ENCODE results near the gene AGMO. TPM values are rescaled to one million over a fixed set of nuclear protein-coding genes. Genes with fewer than 3 reads are reported as not detected.

The AGMO gene
- not detected in 2 replicates for total RNA-seq

DNA sequence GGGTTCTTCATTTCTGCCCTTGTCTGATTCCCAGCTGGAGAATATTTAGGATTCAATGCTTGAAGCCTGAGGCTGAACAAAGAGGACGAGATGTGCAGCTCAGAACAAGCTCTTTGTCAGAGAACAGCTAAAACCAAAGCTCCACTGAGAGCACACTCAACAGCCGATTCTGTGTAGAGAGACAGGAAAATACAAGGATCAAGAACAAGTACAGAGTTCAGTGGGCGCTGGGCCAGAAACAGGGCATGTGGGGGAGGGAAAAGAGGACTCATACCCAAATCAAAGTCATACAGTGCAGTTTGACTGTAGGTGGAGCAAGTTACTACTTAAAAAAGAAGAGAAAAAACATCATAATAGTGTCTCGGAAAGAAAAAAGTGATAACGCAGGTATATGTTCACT lies at the start of gene AGMO:
TSS of gene AGMO (minus strand) at position 181 of the 400 bp plus-strand sequence.
- Mint-ChIP-seq H3K27ac (no peak within 1 kb of the TSS), H3K4me1 (no peaks in the 10 kb centered on the region), H3K4me3 (no peak within 1 kb of the TSS), H3K27me3 (no peaks in the 10 kb centered on the region), H3K36me3 (ENCODE audit: low read depth) (no peaks in the 10 kb centered on the region), H3K9me3 (no peaks in the 10 kb centered on the region)
- DNase-seq = no peak
- intact Hi-C loops (cut with micrococcal nuclease) = no loop called here

DNA sequence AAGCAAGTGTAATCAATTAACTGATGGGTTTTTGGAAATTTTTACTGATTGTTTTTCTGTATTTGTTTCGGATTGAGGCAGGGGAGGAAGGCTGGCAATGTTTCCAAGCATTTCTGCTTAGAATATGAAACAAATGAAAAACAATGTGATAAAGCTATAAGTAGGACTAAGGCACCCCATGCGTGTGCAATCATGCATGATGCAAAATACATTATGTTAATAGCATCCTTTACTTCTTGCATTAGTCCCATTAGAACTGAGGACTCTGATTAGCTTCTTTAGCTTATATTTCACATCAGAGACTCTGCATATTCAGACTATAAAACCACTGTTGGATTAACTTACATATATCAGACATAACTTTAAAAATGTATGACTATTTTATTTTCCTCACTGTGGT lies 48.7 kb upstream of the AGMO start:
- Mint-ChIP-seq H3K27ac (no peak overlapping the region), H3K9me3 (no peaks in the 10 kb centered on the region), H3K36me3 (ENCODE audit: low read depth) (no peaks in the 10 kb centered on the region), H3K27me3 (no peaks in the 10 kb centered on the region), H3K4me3 (no peak overlapping the region), H3K4me1 (no peaks in the 10 kb centered on the region)
- intact Hi-C loops (cut with micrococcal nuclease) = no loop called here
- DNase-seq = no peak

DNA sequence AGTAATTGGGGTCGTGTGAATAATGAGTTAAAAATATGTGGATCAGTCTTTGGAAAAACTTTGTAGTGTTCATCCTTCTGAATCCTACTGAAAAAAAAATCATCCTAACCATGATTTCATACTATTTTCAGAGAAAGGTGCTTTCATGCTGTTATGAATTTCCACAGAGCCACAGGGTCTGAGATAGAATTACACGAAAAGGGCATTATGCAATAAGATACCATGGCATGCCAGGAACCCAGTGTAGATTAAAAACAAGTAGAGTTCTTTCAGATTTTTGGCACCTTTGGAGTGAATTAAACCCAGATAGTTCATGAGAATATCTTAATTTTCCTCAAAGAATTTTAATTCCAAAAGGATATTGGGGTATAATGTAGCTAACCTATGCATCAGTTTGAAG lies 47.5 kb upstream of the AGMO start:
- H3K4me3 Mint-ChIP-seq = no peak overlapping the region
- no peak overlapping the region for H3K27ac Mint-ChIP-seq
- no peaks in the 10 kb centered on the region for H3K27me3 Mint-ChIP-seq
- H3K9me3 Mint-ChIP-seq = no peaks in the 10 kb centered on the region
- DNase-seq = no peak
- H3K36me3 Mint-ChIP-seq (ENCODE audit: low read depth) = no peaks in the 10 kb centered on the region
- intact Hi-C loops (cut with micrococcal nuclease) = no loop called here
- H3K4me1 Mint-ChIP-seq = no peaks in the 10 kb centered on the region

DNA sequence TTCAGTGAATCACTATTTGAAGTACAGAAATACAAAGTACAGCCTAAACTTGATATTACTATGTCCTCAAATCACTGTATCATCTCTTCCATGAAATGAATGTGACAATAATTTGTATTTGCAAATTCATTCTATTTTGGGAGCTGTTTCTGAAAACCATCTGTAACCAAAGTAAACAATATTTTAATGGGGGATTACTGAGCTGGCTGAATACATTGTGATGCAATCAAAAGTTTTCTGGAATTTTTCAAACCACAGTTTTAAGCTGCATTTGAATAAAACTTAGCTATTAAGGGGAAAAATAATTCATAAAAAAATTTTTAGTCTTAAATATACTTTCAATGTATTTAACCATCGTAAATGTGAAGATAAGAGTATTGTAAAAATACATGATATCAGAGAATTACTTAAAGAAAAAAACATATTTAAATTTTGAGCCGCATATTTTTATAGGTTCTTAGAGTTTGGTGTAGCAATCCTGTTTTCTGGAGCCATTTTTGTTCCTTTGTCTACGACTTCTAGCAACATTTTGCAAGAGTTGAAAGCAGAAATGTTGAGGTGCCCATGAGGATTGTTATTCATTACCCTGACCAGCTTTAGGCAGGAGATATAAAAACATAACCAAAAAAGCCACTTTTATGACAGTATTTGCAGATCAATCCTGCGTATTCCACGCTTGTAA lies 45.9 kb upstream of the AGMO start:
- Mint-ChIP-seq H3K4me3 (no peak overlapping the region), H3K27me3 (no peaks in the 10 kb centered on the region), H3K36me3 (ENCODE audit: low read depth) (no peaks in the 10 kb centered on the region), H3K9me3 (no peaks in the 10 kb centered on the region), H3K4me1 (no peaks in the 10 kb centered on the region), H3K27ac (no peak overlapping the region)
- no peak for DNase-seq
- intact Hi-C loops (cut with micrococcal nuclease) = no loop called here

DNA sequence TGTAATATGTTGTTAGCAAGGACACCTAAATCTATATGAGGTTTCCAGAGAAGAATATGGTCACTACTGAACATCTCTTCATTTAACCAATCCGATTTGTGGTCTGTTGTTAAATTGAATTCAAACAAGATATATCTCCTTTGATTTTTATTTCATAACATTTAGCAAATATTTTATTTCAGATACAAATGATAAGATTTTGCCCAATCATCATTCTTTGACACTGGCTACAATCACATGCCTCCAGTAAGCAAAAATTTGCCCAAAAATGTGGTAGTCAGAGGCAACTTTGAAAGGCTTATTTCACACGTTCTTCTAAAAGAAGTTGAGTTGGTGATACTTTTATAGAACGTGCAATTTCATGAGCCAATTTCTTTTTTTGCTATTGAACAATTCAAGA lies 44.7 kb upstream of the AGMO start:
- no peak overlapping the region for H3K27ac Mint-ChIP-seq
- H3K36me3 Mint-ChIP-seq (ENCODE audit: low read depth) = no peaks in the 10 kb centered on the region
- H3K27me3 Mint-ChIP-seq = no peaks in the 10 kb centered on the region
- H3K9me3 Mint-ChIP-seq = no peaks in the 10 kb centered on the region
- H3K4me1 Mint-ChIP-seq = no peaks in the 10 kb centered on the region
- DNase-seq = no peak
- no peak overlapping the region for H3K4me3 Mint-ChIP-seq
- intact Hi-C loops (cut with micrococcal nuclease) = no loop called here

DNA sequence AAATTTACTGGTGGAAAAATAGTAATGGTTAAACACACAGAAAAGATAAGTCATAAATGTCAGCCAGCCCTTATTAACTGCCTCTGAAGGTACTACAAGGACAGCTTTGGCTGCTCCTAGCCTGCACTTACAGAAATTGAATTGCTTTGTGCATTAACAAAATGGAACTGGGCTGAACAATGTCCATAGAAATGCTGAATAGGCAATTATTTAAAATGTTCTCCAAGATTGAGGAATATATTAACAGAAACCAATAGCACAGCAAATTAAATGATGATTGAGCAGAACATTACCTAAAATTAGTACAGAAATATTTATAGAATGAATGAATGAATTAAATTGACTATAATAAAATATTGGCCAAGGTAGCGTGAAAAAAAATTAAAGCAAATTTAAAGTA lies 42.4 kb upstream of the AGMO start:
- no peak overlapping the region for H3K27ac Mint-ChIP-seq
- H3K4me3 Mint-ChIP-seq = no peak overlapping the region

DNA sequence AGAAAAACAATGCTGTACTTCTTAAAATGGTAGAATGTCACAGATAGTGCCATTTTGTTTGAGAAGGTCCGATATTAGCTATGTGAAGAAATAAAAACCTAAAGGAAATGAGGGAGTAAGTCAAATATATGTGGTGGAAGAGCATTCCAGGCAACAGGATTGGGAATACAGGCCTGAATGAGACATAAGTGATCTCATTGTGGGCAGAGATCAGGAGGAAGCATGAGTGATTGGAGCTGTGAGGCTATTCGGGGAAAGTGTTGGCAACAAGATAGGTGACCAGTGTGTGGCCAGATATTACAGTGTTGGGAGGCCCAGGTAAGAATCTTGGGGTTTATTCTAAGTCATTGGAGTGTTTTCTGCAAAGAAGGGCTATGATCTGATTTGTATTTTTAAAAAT lies 41.3 kb upstream of the AGMO start:
- Mint-ChIP-seq H3K9me3 (no peaks in the 10 kb centered on the region), H3K27ac (no peak overlapping the region), H3K36me3 (ENCODE audit: low read depth) (no peaks in the 10 kb centered on the region), H3K4me3 (no peak overlapping the region), H3K27me3 (no peaks in the 10 kb centered on the region), H3K4me1 (no peaks in the 10 kb centered on the region)
- no peak for DNase-seq
- intact Hi-C loops (cut with micrococcal nuclease) = no loop called here

More for the DNA sequence above, 42.4 kb upstream of the AGMO start:
- intact Hi-C loops (cut with micrococcal nuclease) = no loop called here
- Mint-ChIP-seq H3K36me3 (ENCODE audit: low read depth) (no peaks in the 10 kb centered on the region), H3K27me3 (no peaks in the 10 kb centered on the region), H3K9me3 (no peaks in the 10 kb centered on the region), H3K4me1 (no peaks in the 10 kb centered on the region)
- DNase-seq = no peak

DNA sequence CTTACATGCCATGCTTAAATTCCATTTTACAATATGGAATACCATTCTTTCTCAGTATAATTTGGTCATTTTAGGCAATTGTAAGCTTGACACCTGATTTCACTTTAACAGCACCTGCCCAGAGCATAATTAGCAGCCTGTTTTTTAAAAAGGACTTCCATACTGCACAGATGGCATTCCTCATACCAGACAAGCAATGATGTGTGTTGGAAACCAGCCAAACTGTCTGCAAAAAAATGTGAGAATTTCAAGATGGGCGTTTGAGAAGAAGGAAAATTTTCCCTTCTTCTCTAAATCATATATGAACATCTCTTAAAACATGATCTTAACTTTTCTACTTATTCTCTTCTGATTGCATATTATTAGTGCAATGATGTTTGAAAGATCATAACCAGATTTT lies 40.4 kb upstream of the AGMO start:
- intact Hi-C loops (cut with micrococcal nuclease) = no loop called here
- Mint-ChIP-seq H3K4me1 (no peaks in the 10 kb centered on the region), H3K4me3 (no peak overlapping the region), H3K27ac (no peak overlapping the region), H3K36me3 (ENCODE audit: low read depth) (no peaks in the 10 kb centered on the region), H3K9me3 (no peaks in the 10 kb centered on the region), H3K27me3 (no peaks in the 10 kb centered on the region)
- no peak for DNase-seq

DNA sequence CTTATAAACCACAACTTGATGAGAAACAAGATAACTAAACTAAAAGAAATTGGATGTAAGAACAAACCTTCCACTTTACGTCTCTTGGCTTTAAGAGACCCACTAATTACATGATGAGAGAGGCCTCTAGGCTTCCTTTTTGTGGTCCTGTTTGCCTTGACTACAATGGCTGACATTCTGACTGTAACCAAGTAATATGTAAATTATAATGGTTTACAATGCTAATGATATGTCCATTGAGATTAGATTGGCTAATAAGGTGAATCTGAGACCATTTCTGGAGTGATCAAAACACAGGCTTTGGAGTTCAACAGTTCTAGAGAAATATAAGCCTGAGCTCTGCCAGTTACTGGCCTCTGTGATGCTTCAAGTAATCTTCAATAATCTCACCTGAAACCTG lies 39.4 kb upstream of the AGMO start:
- no peak for DNase-seq
- intact Hi-C loops (cut with micrococcal nuclease) = no loop called here
- H3K4me1 Mint-ChIP-seq = no peaks in the 10 kb centered on the region

DNA sequence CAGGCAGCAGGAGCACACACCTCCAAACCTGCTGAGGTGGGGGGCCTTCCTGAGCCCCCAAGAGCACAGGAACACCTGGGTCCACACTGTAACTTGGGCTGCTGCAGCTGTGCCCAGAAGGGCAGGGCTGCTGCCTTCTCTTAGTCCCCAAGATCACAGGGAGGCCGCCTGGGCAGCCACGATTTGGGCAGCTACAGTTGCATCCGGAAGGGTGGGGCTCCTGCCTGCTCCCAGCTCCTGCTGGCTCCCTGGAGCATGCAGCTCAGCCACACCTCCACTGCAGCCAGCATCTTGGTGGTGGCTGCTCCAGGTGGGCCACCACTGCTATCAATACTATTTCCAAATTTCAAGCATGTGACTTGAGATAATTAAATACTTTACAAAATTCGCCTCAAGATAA lies 38.5 kb upstream of the AGMO start:
- no peaks in the 10 kb centered on the region for H3K4me1 Mint-ChIP-seq
- H3K27ac Mint-ChIP-seq = no peak overlapping the region
- no peaks in the 10 kb centered on the region for H3K27me3 Mint-ChIP-seq
- no peak for DNase-seq
- H3K9me3 Mint-ChIP-seq = no peaks in the 10 kb centered on the region
- no peak overlapping the region for H3K4me3 Mint-ChIP-seq
- intact Hi-C loops (cut with micrococcal nuclease) = no loop called here
- H3K36me3 Mint-ChIP-seq (ENCODE audit: low read depth) = no peaks in the 10 kb centered on the region

More for the DNA sequence above, 39.4 kb upstream of the AGMO start:
- Mint-ChIP-seq H3K36me3 (ENCODE audit: low read depth) (no peaks in the 10 kb centered on the region), H3K4me3 (no peak overlapping the region), H3K27ac (no peak overlapping the region), H3K27me3 (no peaks in the 10 kb centered on the region), H3K9me3 (no peaks in the 10 kb centered on the region)

DNA sequence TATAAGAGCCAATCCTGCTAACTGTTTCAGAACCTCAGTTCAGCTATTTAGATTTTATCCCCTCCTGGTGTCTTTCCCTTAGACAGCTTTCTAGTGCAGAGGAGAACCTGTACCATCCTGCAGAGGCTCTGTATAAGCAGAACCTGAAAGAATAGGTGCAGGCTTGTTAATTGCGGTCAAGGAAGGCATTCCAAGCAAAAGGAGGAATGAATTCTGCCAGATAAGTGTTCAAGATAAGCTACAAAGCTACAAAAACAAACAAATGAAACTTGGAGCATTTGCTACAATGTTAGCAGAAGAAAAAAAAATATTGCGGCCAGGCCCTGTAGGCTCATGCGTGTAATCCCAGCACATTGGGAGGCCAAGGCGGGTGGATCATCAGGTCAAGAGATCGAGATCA lies 32.6 kb upstream of the AGMO start:
- no peak overlapping the region for H3K27ac Mint-ChIP-seq
- no peaks in the 10 kb centered on the region for H3K36me3 Mint-ChIP-seq (ENCODE audit: low read depth)
- no peaks in the 10 kb centered on the region for H3K4me1 Mint-ChIP-seq
- intact Hi-C loops (cut with micrococcal nuclease) = no loop called here
- no peaks in the 10 kb centered on the region for H3K9me3 Mint-ChIP-seq
- DNase-seq = no peak
- no peaks in the 10 kb centered on the region for H3K27me3 Mint-ChIP-seq
- no peak overlapping the region for H3K4me3 Mint-ChIP-seq

DNA sequence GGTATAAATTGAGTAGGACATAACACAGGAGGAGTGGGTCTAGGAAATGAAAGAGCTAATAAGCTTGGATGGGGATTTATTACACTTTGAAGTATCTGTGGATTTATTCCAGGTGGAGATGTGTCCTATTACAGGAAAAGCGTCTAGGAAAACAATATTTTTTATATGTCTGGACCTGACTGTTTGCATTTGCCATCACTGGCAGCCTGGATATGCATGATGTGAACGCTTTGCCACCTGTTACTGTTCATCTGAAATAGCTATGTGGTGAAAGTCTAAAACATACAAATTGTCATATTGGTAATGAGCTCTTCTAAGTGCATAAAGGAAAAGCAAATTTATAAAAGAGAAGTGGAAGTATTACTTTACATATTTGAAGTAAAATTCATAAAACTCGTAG lies 31.6 kb upstream of the AGMO start:
- Mint-ChIP-seq H3K27me3 (no peaks in the 10 kb centered on the region), H3K4me1 (no peaks in the 10 kb centered on the region), H3K4me3 (no peak overlapping the region), H3K36me3 (ENCODE audit: low read depth) (no peaks in the 10 kb centered on the region), H3K9me3 (peaks cover 2% of the 10 kb centered on the region), H3K27ac (no peak overlapping the region)
- intact Hi-C loops (cut with micrococcal nuclease) = no loop called here
- no peak for DNase-seq

DNA sequence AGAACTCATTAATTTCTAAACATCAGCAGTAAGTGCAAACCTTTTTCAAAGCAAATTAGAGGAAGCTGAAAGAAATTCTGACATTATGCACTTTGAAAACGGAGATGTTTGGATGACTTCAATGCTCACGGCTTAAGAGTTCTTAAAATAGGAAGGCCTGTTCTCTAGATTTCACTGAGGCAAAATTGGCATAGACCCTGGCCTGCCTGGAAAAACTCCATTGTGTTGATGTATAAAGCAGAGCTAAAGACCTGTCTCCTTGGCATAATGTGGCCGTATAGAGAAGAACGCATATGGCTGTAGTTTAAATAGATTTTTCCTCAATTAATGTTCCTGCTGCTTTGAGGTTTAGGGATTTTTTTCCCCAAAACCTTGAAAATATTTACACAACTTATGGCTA lies 24.5 kb upstream of the AGMO start:
- DNase-seq = no peak
- intact Hi-C loops (cut with micrococcal nuclease) = no loop called here
- Mint-ChIP-seq H3K27me3 (no peaks in the 10 kb centered on the region), H3K27ac (no peak overlapping the region), H3K4me1 (no peaks in the 10 kb centered on the region), H3K36me3 (ENCODE audit: low read depth) (no peaks in the 10 kb centered on the region), H3K9me3 (peaks cover 11% of the 10 kb centered on the region), H3K4me3 (no peak overlapping the region)

DNA sequence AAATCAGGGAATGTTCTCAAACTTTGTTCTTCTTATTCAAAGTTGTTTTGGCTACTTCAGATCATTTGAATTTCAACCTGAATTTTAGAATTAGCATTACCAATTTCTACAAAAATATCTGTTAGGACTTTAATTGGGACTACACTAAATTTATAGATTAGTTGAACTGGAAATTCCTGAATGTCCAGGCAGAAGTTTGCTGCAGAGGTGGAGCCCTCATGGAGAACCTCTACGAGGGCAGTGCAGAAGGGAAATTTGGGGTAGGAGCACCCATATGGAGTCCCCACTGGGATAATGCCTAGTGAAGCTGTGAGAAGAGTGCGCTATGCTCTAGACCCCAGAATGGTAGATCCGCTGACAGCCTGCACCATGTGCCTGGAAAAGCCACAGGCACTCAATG lies 22.8 kb upstream of the AGMO start:
- no peak overlapping the region for H3K4me3 Mint-ChIP-seq
- H3K36me3 Mint-ChIP-seq (ENCODE audit: low read depth) = no peaks in the 10 kb centered on the region
- intact Hi-C loops (cut with micrococcal nuclease) = no loop called here
- H3K27me3 Mint-ChIP-seq = no peaks in the 10 kb centered on the region
- H3K4me1 Mint-ChIP-seq = no peaks in the 10 kb centered on the region
- no peak for DNase-seq
- H3K27ac Mint-ChIP-seq = no peak overlapping the region
- peaks cover 11% of the 10 kb centered on the region for H3K9me3 Mint-ChIP-seq

DNA sequence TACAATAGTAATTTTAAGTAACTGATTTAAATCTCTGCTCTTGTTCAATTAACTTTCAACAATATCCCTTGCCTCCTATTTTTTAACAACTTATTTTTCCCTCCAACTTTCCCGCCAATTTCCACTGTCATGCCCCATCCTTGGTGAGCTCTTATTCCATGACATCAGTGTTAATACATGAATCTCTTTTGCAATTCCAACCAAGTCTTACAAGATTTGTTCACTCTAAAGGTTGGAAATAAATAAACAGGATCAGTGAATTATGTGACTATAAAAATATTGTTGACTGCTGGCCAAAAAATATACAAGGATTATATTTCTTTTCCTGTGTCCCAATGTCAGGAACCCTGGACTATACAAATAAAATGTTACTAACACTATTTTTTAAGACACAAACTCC lies 21.0 kb upstream of the AGMO start:
- no peaks in the 10 kb centered on the region for H3K36me3 Mint-ChIP-seq (ENCODE audit: low read depth)
- H3K27me3 Mint-ChIP-seq = no peaks in the 10 kb centered on the region
- no peak for DNase-seq
- H3K4me1 Mint-ChIP-seq = no peaks in the 10 kb centered on the region
- peaks cover 5% of the 10 kb centered on the region for H3K9me3 Mint-ChIP-seq
- intact Hi-C loops (cut with micrococcal nuclease) = no loop called here
- H3K4me3 Mint-ChIP-seq = no peak overlapping the region
- no peak overlapping the region for H3K27ac Mint-ChIP-seq
